IMR-90 (cell line): ENCODE data around the gene TRPV4.

Source experiments
- CEBPB ChIP-seq: IDR thresholded peaks from 2 replicates; pipeline ENCODE4 v1.6.1; 2012; ENCODE audit warnings: low read depth, low read length, improper control_type of control experiment
- CHD1 ChIP-seq: IDR thresholded peaks from 2 replicates; pipeline ENCODE4 v1.6.1; 2012; ENCODE audit warnings: low read depth, low read length, improper control_type of control experiment
- CTCF ChIP-seq: conservative IDR thresholded peaks from 2 replicates; pipeline ENCODE4 v1.5.1; 2012; ENCODE audit warnings: mild to moderate bottlenecking, low read depth, low read length, improper control_type of control experiment
- ELK1 ChIP-seq: fragments of 150-350 bp; IDR thresholded peaks from 2 replicates; pipeline ENCODE4 v1.6.1; 2016; ENCODE audit warnings: low read depth, mild to moderate bottlenecking, low read length, moderate library complexity, borderline replicate concordance
- MXI1 ChIP-seq: IDR thresholded peaks from 2 replicates; pipeline ENCODE4 v1.6.1; 2012; ENCODE audit warnings: low read depth, mild to moderate bottlenecking, low read length, moderate library complexity, borderline replicate concordance
- NFE2L2 ChIP-seq: fragments of 150-350 bp; IDR thresholded peaks from 2 replicates; pipeline ENCODE4 v1.6.1; 2016; ENCODE audit warnings: low read depth, mild to moderate bottlenecking, low read length
- POLR2A ChIP-seq: IDR thresholded peaks from 2 replicates; pipeline ENCODE4 v1.6.1; 2012; ENCODE audit warnings: mild to moderate bottlenecking, low read depth, low read length
- RAD21 ChIP-seq: IDR thresholded peaks from 2 replicates; pipeline ENCODE4 v1.6.1; 2012; ENCODE audit warnings: low read length, improper control_type of control experiment
- RCOR1 ChIP-seq: IDR thresholded peaks from 2 replicates; pipeline ENCODE4 v1.6.1; 2012; ENCODE audit warnings: mild to moderate bottlenecking, low read length, improper control_type of control experiment; ENCODE audit not compliant: insufficient replicate concordance
- RFX5 ChIP-seq: IDR thresholded peaks from 2 replicates; pipeline ENCODE4 v1.8.0; 2012; ENCODE audit warnings: low read depth, mild to moderate bottlenecking, low read length, moderate library complexity
- SMC3 ChIP-seq: fragments of 150-350 bp; IDR thresholded peaks from 2 replicates; pipeline ENCODE4 v1.6.1; 2016; ENCODE audit warnings: low read depth, mild to moderate bottlenecking, antibody characterized with exemption, low read length, moderate library complexity
- USF2 ChIP-seq: fragments of 150-350 bp; IDR thresholded peaks from 2 replicates; pipeline ENCODE4 v1.6.1; 2017; ENCODE audit warnings: mild to moderate bottlenecking, antibody characterized with exemption, low read length, low read depth

GRCh38 chr12:109842021-109842420 lies 8.8 kb upstream of the TRPV4 start:
- no peak for TF ChIP-seq USF2
- TF ChIP-seq POLR2A, result no peak
- no peak for TF ChIP-seq RCOR1
- TF ChIP-seq CTCF, result 0 out of 2 replicates have a peak, but pooled peaks have one; percentile 2
- no peak for TF ChIP-seq RAD21
- no peak for TF ChIP-seq RFX5
- no peak for TF ChIP-seq SMC3
- no peak for TF ChIP-seq MXI1
- TF ChIP-seq NFE2L2, result no peak
- TF ChIP-seq ELK1, result no peak
- no peak for TF ChIP-seq CEBPB
- TF ChIP-seq CHD1, result no peak
